ENCODE measurements around the gene STYXL2.

STYXL2 gene

DNA sequence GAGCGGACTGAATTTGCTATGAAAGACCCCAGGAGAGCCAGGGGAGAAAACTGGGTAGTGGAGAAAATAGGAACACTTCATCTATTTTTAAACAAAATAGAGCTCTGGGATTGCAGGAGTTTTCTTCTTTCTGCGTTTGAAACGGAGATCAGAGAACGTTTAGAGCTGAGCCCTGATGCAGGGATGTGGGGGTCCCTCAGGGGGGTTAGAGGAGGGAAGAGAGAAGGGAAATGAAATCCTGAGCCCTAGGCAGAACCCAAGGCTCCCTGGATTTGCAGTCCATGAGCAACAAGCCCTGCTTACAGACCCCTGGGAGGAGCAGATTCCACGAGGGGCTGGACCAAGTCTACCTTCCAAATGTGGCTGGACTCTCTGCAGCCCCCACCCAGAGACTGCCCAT is 21.8 kb downstream of the STYXL2 start:
- no peak for DNase-seq (ENCODE audit: low read depth in 1 of 2, low spot score in 1 of 2)

DNA sequence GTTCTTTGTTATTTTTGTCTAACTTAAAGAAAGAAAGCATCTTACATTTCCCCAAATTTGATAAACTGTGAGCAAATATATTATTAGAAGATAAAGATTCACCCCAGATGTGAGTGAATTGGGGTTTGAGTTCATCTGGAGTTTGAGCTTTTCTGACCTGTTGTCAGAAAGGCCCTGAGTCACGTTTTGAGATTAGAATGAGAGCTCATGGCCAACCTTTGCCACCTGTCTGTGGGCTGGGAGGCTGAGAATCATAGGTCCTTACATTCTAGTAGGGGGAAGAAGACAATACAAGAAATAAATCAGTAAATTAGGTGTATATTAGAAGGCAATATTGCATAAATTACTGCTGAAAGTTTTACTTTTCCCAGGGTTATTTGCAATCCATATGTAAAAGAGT is 22.3 kb downstream of the STYXL2 start:
- Histone ChIP-seq H3K27me3 (ENCODE audit: insufficient read depth, poor library complexity, severe bottlenecking) (no peaks in the 10 kb centered on the region), H3K27ac (replicated peaks) (no peak overlapping the region), H3K4me3 (replicated peaks; ENCODE audit: insufficient read depth, low read length) (no peak overlapping the region)
- no peak for DNase-seq (ENCODE audit: low read depth in 1 of 2, low spot score in 1 of 2)
- TF ChIP-seq POLR2AphosphoS5 (IDR thresholded peaks at IDR 0.05; ENCODE audit: low read depth) (no peak), GABPA (IDR thresholded peaks at IDR 0.05; ENCODE audit: low read depth) (no peak)
- TF ChIP-seq, protein P1, sequence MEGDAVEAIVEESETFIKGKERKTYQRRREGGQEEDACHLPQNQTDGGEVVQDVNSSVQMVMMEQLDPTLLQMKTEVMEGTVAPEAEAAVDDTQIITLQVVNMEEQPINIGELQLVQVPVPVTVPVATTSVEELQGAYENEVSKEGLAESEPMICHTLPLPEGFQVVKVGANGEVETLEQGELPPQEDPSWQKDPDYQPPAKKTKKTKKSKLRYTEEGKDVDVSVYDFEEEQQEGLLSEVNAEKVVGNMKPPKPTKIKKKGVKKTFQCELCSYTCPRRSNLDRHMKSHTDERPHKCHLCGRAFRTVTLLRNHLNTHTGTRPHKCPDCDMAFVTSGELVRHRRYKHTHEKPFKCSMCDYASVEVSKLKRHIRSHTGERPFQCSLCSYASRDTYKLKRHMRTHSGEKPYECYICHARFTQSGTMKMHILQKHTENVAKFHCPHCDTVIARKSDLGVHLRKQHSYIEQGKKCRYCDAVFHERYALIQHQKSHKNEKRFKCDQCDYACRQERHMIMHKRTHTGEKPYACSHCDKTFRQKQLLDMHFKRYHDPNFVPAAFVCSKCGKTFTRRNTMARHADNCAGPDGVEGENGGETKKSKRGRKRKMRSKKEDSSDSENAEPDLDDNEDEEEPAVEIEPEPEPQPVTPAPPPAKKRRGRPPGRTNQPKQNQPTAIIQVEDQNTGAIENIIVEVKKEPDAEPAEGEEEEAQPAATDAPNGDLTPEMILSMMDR (IDR thresholded peaks at IDR 0.05; ENCODE audit: insufficient read depth, low read length) = no peak

More for the DNA sequence above, 21.8 kb downstream of the STYXL2 start:
- Histone ChIP-seq H3K27me3 (ENCODE audit: insufficient read depth, poor library complexity, severe bottlenecking) (no peaks in the 10 kb centered on the region), H3K4me3 (replicated peaks; ENCODE audit: insufficient read depth, low read length) (no peak overlapping the region), H3K27ac (replicated peaks) (no peak overlapping the region)
- TF ChIP-seq SPI1 (IDR thresholded peaks at IDR 0.05; ENCODE audit: borderline replicate concordance, low read depth) (no peak), REST (IDR thresholded peaks at IDR 0.05; ENCODE audit: insufficient replicate concordance, low read depth) (no peak), GABPA (IDR thresholded peaks at IDR 0.05; ENCODE audit: low read depth) (no peak), POLR2AphosphoS5 (IDR thresholded peaks at IDR 0.05; ENCODE audit: low read depth) (no peak)
- TF ChIP-seq, protein P1 (IDR thresholded peaks at IDR 0.05; ENCODE audit: insufficient read depth, low read length) = no peak

GRCh38 chr1:167117225-167117624 is 23.4 kb downstream of the STYXL2 start:
- Histone ChIP-seq H3K4me3 (replicated peaks; ENCODE audit: insufficient read depth, low read length) (no peak overlapping the region), H3K27me3 (ENCODE audit: insufficient read depth, poor library complexity, severe bottlenecking) (no peaks in the 10 kb centered on the region), H3K27ac (replicated peaks) (no peak overlapping the region)
- TF ChIP-seq GABPA (IDR thresholded peaks at IDR 0.05; ENCODE audit: low read depth) (no peak), REST (IDR thresholded peaks at IDR 0.05; ENCODE audit: insufficient replicate concordance, low read depth) (no peak), POLR2AphosphoS5 (IDR thresholded peaks at IDR 0.05; ENCODE audit: low read depth) (no peak), SPI1 (IDR thresholded peaks at IDR 0.05; ENCODE audit: borderline replicate concordance, low read depth) (no peak)
- TF ChIP-seq, protein P1 (IDR thresholded peaks at IDR 0.05; ENCODE audit: insufficient read depth, low read length) = no peak
- DNase-seq (ENCODE audit: low read depth in 1 of 2, low spot score in 1 of 2) = no peak

DNA sequence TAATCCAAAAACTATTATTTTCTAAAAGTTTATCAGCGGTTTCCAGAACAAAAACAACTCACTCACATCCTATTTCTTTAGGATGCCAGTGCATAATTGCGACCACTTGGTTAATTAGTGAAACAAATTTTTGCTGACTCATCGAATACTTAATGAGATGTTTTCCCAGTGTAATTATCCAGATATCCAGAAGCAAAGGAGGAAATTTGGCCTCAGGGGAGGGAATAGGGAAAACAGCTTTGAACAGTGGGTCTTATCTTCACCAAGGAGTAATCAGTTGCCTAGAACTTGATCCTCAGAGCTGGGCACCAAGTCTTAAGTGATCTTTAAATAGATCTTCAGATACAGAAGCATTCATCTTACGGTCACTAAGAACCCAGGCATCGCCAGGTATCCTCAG is 24.3 kb downstream of the STYXL2 start:
- TF ChIP-seq POLR2AphosphoS5 (IDR thresholded peaks at IDR 0.05; ENCODE audit: low read depth) = no peak
- no peak for TF ChIP-seq SPI1 (IDR thresholded peaks at IDR 0.05; ENCODE audit: borderline replicate concordance, low read depth)
- no peak for TF ChIP-seq GABPA (IDR thresholded peaks at IDR 0.05; ENCODE audit: low read depth)
- no peak for TF ChIP-seq REST (IDR thresholded peaks at IDR 0.05; ENCODE audit: insufficient replicate concordance, low read depth)
- TF ChIP-seq, protein P1 (IDR thresholded peaks at IDR 0.05; ENCODE audit: insufficient read depth, low read length) = no peak
- no peak overlapping the region for H3K27ac ChIP-seq (replicated peaks)
- no peak overlapping the region for H3K4me3 ChIP-seq (replicated peaks; ENCODE audit: insufficient read depth, low read length)
- DNase-seq (ENCODE audit: low read depth in 1 of 2, low spot score in 1 of 2) = no peak
- H3K27me3 ChIP-seq (ENCODE audit: insufficient read depth, poor library complexity, severe bottlenecking) = no peaks in the 10 kb centered on the region

All from HL-60 (cell line).